AG04450 (cell line): ENCODE results near the gene WNK2. TPM values are rescaled to one million over a fixed set of nuclear protein-coding genes. Genes with fewer than 3 reads are reported as not detected.

Experiments used
- CTCF ChIA-PET: fragments of 300-600, 350-600 bp; formaldehyde crosslinking; extraction: SDS; loops from one replicate; lab custom pipeline; 2022; ENCODE audit warnings: antibody characterized with exemption, inconsistent platforms; lab: Charles Lee
- POLR2A ChIA-PET: fragments of 350-600 bp; formaldehyde crosslinking; extraction: SDS; loops from one replicate; lab custom pipeline; 2021; ENCODE audit warnings: antibody characterized with exemption, inconsistent platforms; lab: Yijun Ruan, JAX
- DNase-seq: peaks from one replicate; pipeline ENCODE4 v3.0.0-alpha.2; 2011; ENCODE audit warnings: low read depth, low spot score
- H3K27ac ChIP-seq: one replicate; pipeline ENCODE4 v1.5.1; 2012; ENCODE audit warnings: low read depth, low read length, control low read depth
- H3K27me3 ChIP-seq: one replicate; pipeline ENCODE4 v1.6.0; 2012; ENCODE audit warnings: low read length; ENCODE audit not compliant: control insufficient read depth, insufficient read depth
- H3K4me3 ChIP-seq: 2 replicates; pipeline ENCODE4 v1.5.1; 2011; ENCODE audit warnings: mild to moderate bottlenecking, low read depth, low read length, control low read depth
- H3K9me3 ChIP-seq: 2 replicates; pipeline ENCODE4 v1.5.1; 2012; ENCODE audit warnings: low read length; ENCODE audit not compliant: control insufficient read depth, insufficient read depth
- polyA plus RNA-seq: library from polyadenylated mRNA; depleted of rRNA; stranded (reverse); fragments of >200 nt; gene quantifications from 2 replicates; pipeline ENCODE4 v1.2.3, GENCODE V29; 2011
- TF ChIP-seq, protein P1 (sequence below): IDR thresholded peaks from 2 replicates; pipeline ENCODE4 v1.5.1; 2011; ENCODE audit warnings: low read depth, low read length, control low read depth, inconsistent platforms

The WNK2 gene
- polyA plus RNA-seq, 1 experiment, result not detected

DNA sequence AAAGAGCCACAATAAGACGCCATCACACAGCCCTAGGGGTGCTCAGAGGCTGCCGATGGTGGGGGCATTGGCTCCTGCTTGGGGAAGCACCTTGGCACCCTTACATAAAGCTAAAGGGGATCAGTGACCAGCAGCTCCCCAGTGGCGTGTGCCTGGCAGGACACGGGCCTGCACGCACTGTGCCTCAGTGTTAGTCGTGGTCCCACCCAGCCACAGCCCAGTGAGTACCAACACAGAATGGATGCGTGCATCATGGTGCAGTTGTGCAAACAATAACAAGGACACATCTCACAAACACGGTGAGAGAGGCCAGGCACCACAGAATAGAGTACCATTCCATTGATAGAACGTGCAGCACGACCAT, 103.2 kb downstream of the WNK2 start:
- no peak overlapping the region for H3K4me3 ChIP-seq
- no peaks in the 10 kb centered on the region; the same call in 1 of the 2 replicates for H3K9me3 ChIP-seq
- TF ChIP-seq, protein P1, sequence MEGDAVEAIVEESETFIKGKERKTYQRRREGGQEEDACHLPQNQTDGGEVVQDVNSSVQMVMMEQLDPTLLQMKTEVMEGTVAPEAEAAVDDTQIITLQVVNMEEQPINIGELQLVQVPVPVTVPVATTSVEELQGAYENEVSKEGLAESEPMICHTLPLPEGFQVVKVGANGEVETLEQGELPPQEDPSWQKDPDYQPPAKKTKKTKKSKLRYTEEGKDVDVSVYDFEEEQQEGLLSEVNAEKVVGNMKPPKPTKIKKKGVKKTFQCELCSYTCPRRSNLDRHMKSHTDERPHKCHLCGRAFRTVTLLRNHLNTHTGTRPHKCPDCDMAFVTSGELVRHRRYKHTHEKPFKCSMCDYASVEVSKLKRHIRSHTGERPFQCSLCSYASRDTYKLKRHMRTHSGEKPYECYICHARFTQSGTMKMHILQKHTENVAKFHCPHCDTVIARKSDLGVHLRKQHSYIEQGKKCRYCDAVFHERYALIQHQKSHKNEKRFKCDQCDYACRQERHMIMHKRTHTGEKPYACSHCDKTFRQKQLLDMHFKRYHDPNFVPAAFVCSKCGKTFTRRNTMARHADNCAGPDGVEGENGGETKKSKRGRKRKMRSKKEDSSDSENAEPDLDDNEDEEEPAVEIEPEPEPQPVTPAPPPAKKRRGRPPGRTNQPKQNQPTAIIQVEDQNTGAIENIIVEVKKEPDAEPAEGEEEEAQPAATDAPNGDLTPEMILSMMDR, result no peak
- ChIA-PET POLR2A (no interaction called here), CTCF (no interaction called here)
- no peak overlapping the region for H3K27ac ChIP-seq
- no peaks in the 10 kb centered on the region for H3K27me3 ChIP-seq
- no peak for DNase-seq

DNA sequence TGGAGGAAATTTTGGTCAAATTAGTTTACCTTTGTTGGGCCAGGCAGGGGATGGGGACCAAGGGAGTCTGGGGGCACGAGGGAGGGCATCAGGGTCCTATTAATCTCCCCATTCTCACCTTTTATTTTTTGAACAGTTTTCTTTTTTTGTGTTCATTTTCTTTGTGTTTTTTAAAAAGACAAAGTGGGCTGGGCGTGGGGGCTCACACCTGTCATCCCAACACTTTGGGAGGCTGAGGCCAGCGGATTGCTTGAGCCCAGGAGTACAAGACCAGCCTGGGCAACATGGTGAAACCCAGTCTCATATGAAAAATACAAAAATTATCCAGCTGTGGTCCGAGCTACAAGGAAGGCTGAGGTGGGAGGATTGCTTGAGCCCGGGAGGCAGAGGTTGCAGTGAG, 103.7 kb downstream of the WNK2 start:
- DNase-seq, result no peak
- Histone ChIP-seq H3K4me3 (no peak overlapping the region), H3K27me3 (no peaks in the 10 kb centered on the region), H3K9me3 (no peaks in the 10 kb centered on the region; the same call in 1 of the 2 replicates), H3K27ac (no peak overlapping the region)
- POLR2A ChIA-PET, result no interaction called here
- TF ChIP-seq, protein P1, result no peak
- CTCF ChIA-PET, result interaction anchor here (1.1 kb wide), 1 partner anchor 179 kb away, joined by 3 read pairs; no protein-coding TSS in a partner anchor

DNA sequence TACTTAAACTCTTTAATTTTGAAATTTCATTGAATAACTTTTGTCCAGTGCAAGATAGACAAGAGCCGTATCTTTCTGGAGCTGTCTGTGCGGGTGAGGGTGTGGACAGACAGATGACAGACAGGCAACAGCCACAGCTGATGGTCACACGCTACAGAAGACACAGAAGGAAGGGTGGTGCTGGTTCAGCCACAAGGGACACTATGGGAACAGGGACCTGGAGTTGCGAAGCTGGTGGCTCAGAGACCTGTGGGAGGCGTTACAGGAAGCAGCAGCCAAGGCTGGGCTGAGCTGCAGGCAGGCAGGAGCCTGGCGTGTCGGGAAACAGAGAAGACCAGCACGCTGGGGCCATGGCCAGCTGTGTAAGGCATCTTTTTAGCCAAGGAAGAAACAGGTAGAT, 104.4 kb downstream of the WNK2 start:
- Histone ChIP-seq H3K27me3 (no peaks in the 10 kb centered on the region), H3K9me3 (no peaks in the 10 kb centered on the region; the same call in 1 of the 2 replicates), H3K27ac (no peak overlapping the region), H3K4me3 (no peak overlapping the region)
- TF ChIP-seq, protein P1, result no peak
- DNase-seq, result no peak
- POLR2A ChIA-PET, result no interaction called here
- CTCF ChIA-PET, result interaction anchor here (0.9 to 1.1 kb wide), 2 partner anchors 14 to 180 kb away, joined by 3 to 4 read pairs; no protein-coding TSS in a partner anchor

DNA sequence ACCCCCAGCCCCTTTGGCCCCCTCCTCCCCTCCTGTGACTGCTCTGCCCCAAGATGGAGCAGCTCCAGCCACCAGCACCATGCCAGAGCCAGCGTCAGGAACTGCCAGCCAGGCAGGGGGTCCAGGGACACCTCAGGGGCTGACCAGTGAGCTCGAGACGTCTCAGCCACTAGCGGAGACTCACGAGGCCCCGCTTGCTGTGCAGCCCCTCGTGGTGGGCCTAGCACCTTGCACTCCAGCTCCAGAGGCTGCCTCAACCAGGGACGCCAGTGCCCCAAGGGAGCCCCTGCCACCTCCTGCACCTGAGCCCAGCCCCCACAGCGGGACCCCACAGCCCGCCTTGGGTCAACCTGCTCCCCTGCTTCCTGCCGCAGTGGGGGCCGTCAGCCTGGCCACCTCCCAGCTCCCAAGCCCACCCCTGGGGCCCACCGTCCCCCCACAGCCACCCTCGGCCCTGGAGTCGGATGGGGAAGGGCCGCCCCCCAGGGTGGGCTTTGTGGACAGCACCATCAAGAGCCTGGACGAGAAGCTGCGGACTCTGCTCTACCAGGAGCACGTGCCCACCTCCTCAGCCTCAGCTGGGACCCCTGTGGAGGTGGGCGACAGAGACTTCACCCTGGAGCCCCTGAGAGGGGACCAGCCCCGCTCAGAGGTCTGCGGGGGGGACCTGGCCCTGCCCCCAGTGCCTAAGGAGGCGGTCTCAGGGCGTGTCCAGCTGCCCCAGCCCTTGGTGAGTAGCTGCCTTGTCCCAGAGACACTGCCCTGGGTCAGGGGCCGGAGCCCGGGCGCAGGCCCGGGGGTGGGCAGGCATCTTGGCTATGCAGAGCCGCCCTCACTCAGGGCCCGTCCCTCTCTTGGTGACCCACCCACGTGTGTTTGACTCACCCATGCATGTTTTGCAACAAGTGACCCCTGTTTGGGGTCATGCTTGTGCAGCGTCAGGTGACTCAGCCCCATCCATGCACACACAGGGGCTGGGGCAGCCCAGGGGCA, 105.2 kb downstream of the WNK2 start:
- Histone ChIP-seq H3K27me3 (no peaks in the 10 kb centered on the region), H3K27ac (no peak overlapping the region), H3K4me3 (no peak overlapping the region), H3K9me3 (no peaks in the 10 kb centered on the region; the same call in 1 of the 2 replicates)
- ChIA-PET CTCF (interaction anchor here (0.7 to 1.1 kb wide), 3 partner anchors 13 to 180 kb away, joined by 3 to 4 read pairs (median 3); no protein-coding TSS in a partner anchor), POLR2A (no interaction called here)
- DNase-seq, result no peak
- TF ChIP-seq, protein P1, result no peak
